Neural progenitor cell (in vitro differentiated cells): ENCODE results near the gene NFU1. TPM values are rescaled to one million over a fixed set of nuclear protein-coding genes. Genes with fewer than 3 reads are reported as not detected.

Source experiments
- DNase-seq: peaks from one replicate; pipeline ENCODE4 v3.0.0-alpha.2; 2016; ENCODE audit warnings: low spot score
- H2AFZ ChIP-seq: fragments of 200-600 bp; sonication (generic); replicated peaks from 2 replicates; pipeline ENCODE4 v1.6.1; 2016; ENCODE audit warnings: antibody characterized with exemption
- H3F3A ChIP-seq: fragments of 200-600 bp; sonication (generic); 2 replicates; pipeline ENCODE4 v1.6.1; 2016; ENCODE audit warnings: antibody characterized with exemption, low read depth
- H3K27ac ChIP-seq: fragments of 200-600 bp; sonication (generic); 2 replicates; pipeline ENCODE4 v1.5.1; 2016; ENCODE audit warnings: mild to moderate bottlenecking
- H3K27me3 ChIP-seq: fragments of 200-600 bp; sonication (generic); 2 replicates; pipeline ENCODE4 v1.6.1; 2016; ENCODE audit warnings: mild to moderate bottlenecking, moderate library complexity
- H3K36me3 ChIP-seq: fragments of 200-600 bp; sonication (generic); 2 replicates; pipeline ENCODE4 v1.5.1; 2016
- H3K4me1 ChIP-seq: fragments of 200-600 bp; sonication (generic); 2 replicates; pipeline ENCODE4 v1.6.1; 2016; ENCODE audit warnings: mixed run types
- H3K4me2 ChIP-seq: fragments of 200-600 bp; sonication (generic); 2 replicates; pipeline ENCODE4 v1.6.1; 2016
- H3K4me3 ChIP-seq: fragments of 200-600 bp; sonication (generic); 2 replicates; pipeline ENCODE4 v1.5.1; 2016
- H3K79me2 ChIP-seq: fragments of 200-600 bp; sonication (generic); 2 replicates; pipeline ENCODE4 v1.6.1; 2016; ENCODE audit warnings: low read depth
- H3K9ac ChIP-seq: fragments of 200-600 bp; sonication (generic); 2 replicates; pipeline ENCODE4 v1.6.1; 2016
- H3K9me3 ChIP-seq: fragments of 200-600 bp; sonication (generic); 2 replicates; pipeline ENCODE4 v1.5.1; 2016; ENCODE audit warnings: low read depth
- H4K20me1 ChIP-seq: fragments of 200-600 bp; sonication (generic); 2 replicates; pipeline ENCODE4 v1.6.1; 2016; ENCODE audit warnings: low read depth
- H3K27ac Mint-ChIP-seq: 3 replicates; pipeline ENCODE4 v1.8.0; 2021; ENCODE audit warnings: mixed read lengths
- H3K27me3 Mint-ChIP-seq: 2 replicates; pipeline ENCODE4 v1.8.0; 2022; ENCODE audit warnings: low read depth, mild to moderate bottlenecking, inconsistent platforms, moderate library complexity, mixed read lengths; ENCODE audit not compliant: insufficient read depth
- H3K36me3 Mint-ChIP-seq: 3 replicates; pipeline ENCODE4 v1.8.0; 2021; ENCODE audit warnings: mixed read lengths
- H3K4me1 Mint-ChIP-seq: 3 replicates; pipeline ENCODE4 v1.8.0; 2021; ENCODE audit warnings: mixed read lengths
- H3K4me3 Mint-ChIP-seq: 3 replicates; pipeline ENCODE4 v1.8.0; 2021; ENCODE audit warnings: mild to moderate bottlenecking, moderate library complexity, mixed read lengths
- H3K9me3 Mint-ChIP-seq: 3 replicates; pipeline ENCODE4 v1.8.0; 2020; ENCODE audit warnings: mixed read lengths
- EZH2 ChIP-seq: fragments of 200-600 bp; sonication (generic); IDR thresholded peaks from 2 replicates; pipeline ENCODE4 v1.6.1; 2017; ENCODE audit warnings: antibody characterized with exemption, mild to moderate bottlenecking, moderate library complexity
- EZH2phosphoT487 ChIP-seq: fragments of 200-600 bp; sonication (generic); IDR thresholded peaks from 2 replicates; pipeline ENCODE4 v1.6.1; 2017; ENCODE audit warnings: antibody characterized with exemption
- total RNA-seq: library from RNA; depleted of rRNA; stranded (reverse); fragments of >200 nt; gene quantifications from 2 replicates; pipeline ENCODE4 v1.2.3, GENCODE V29; 2015; ENCODE audit warnings: low replicate concordance
- TF ChIP-seq, protein P1 (sequence below): fragments of 200-600 bp; sonication (generic); IDR thresholded peaks from 2 replicates; pipeline ENCODE4 v1.5.1; 2017; ENCODE audit warnings: antibody characterized with exemption, mild to moderate bottlenecking

Gene NFU1
- total RNA-seq, 1 donor from 2014 or later, result 74.3 TPM

DNA sequence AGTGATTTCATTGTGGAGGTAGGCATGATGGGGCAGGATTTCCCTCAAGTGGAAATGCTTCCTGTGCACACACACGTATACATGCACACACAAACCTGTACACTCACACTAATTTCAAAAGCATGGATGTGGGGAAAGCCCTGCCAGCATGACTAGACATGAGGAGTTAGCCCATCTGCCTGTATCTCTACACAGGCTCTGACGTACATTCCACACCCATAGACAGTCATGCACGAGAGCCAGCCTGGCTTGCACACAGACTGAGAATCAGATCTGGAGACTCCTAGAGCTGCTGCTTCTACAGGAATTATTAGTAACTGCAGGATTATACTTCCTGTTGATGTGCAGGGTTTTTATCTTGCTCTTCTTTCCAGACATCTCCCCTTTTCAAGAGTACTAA, 27.3 kb upstream of the NFU1 start:
- Histone ChIP-seq H4K20me1 (no peaks in the 10 kb centered on the region), H3K9me3 (no peaks in the 10 kb centered on the region), H3K36me3 (no peaks in the 10 kb centered on the region), H3K27ac (no peak overlapping the region), H3K9ac (no peak overlapping the region), H3F3A (no peaks in the 10 kb centered on the region), H3K79me2 (no peaks in the 10 kb centered on the region), H3K27me3 (no peaks in the 10 kb centered on the region), H3K4me2 (no peak overlapping the region), H2AFZ (no peak overlapping the region), H3K4me3 (no peak overlapping the region), H3K4me1 (no peaks in the 10 kb centered on the region)
- no peak overlapping the region for H3K4me3 Mint-ChIP-seq
- no peaks in the 10 kb centered on the region for H3K27me3 Mint-ChIP-seq
- H3K36me3 Mint-ChIP-seq, result peaks cover 21% of the 10 kb centered on the region
- no peak for DNase-seq
- no peaks in the 10 kb centered on the region for H3K9me3 Mint-ChIP-seq
- no peak overlapping the region for H3K27ac Mint-ChIP-seq
- no peaks in the 10 kb centered on the region for H3K4me1 Mint-ChIP-seq
- no peak for TF ChIP-seq EZH2phosphoT487

GRCh38 chr2:69462780-69463179, 25.5 kb upstream of the NFU1 start:
- H3K36me3 Mint-ChIP-seq, result peaks cover 21% of the 10 kb centered on the region
- Histone ChIP-seq H3K36me3 (no peaks in the 10 kb centered on the region), H3K4me2 (no peak overlapping the region), H3F3A (no peaks in the 10 kb centered on the region), H3K27me3 (no peaks in the 10 kb centered on the region), H3K27ac (no peak overlapping the region), H3K4me3 (no peak overlapping the region), H2AFZ (no peak overlapping the region), H4K20me1 (no peaks in the 10 kb centered on the region), H3K9me3 (no peaks in the 10 kb centered on the region), H3K79me2 (no peaks in the 10 kb centered on the region), H3K9ac (no peak overlapping the region), H3K4me1 (no peaks in the 10 kb centered on the region)
- H3K9me3 Mint-ChIP-seq, result no peaks in the 10 kb centered on the region
- no peak overlapping the region for H3K4me3 Mint-ChIP-seq
- H3K4me1 Mint-ChIP-seq, result no peaks in the 10 kb centered on the region
- no peak overlapping the region for H3K27ac Mint-ChIP-seq
- H3K27me3 Mint-ChIP-seq, result no peaks in the 10 kb centered on the region
- no peak for DNase-seq
- no peak for TF ChIP-seq EZH2phosphoT487
- TF ChIP-seq, protein P1, sequence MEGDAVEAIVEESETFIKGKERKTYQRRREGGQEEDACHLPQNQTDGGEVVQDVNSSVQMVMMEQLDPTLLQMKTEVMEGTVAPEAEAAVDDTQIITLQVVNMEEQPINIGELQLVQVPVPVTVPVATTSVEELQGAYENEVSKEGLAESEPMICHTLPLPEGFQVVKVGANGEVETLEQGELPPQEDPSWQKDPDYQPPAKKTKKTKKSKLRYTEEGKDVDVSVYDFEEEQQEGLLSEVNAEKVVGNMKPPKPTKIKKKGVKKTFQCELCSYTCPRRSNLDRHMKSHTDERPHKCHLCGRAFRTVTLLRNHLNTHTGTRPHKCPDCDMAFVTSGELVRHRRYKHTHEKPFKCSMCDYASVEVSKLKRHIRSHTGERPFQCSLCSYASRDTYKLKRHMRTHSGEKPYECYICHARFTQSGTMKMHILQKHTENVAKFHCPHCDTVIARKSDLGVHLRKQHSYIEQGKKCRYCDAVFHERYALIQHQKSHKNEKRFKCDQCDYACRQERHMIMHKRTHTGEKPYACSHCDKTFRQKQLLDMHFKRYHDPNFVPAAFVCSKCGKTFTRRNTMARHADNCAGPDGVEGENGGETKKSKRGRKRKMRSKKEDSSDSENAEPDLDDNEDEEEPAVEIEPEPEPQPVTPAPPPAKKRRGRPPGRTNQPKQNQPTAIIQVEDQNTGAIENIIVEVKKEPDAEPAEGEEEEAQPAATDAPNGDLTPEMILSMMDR, result no peak
- no peak for TF ChIP-seq EZH2

DNA sequence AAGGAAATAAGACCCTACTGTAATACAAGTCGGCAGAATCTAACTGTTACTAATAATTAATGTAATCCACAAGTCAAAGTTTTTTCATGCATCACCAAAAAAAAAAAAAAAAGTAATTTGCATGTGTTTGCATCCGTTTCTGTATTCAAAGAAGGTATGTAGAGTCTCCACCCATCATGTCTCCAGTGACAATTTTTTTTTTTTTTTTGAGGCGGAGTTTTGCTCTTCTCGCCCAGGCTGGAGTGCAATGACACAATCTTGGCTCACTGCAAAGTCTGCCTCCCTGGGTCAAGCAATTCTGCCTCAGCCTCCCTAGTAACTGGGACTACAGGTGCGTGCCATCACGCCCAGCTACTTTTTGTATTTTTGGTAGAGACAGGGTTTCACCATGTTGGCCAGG, 24.2 kb upstream of the NFU1 start:
- Mint-ChIP-seq H3K36me3 (peaks cover 17% of the 10 kb centered on the region), H3K4me1 (no peaks in the 10 kb centered on the region), H3K27ac (no peak overlapping the region), H3K27me3 (no peaks in the 10 kb centered on the region), H3K4me3 (no peak overlapping the region), H3K9me3 (no peaks in the 10 kb centered on the region)
- TF ChIP-seq EZH2 (no peak), EZH2phosphoT487 (no peak)
- TF ChIP-seq, protein P1, result no peak
- H3F3A ChIP-seq, result no peaks in the 10 kb centered on the region
- H3K4me2 ChIP-seq, result no peak overlapping the region
- no peaks in the 10 kb centered on the region for H3K27me3 ChIP-seq
- no peaks in the 10 kb centered on the region for H3K79me2 ChIP-seq
- H3K4me1 ChIP-seq, result no peaks in the 10 kb centered on the region
- H3K9ac ChIP-seq, result no peak overlapping the region
- no peaks in the 10 kb centered on the region for H3K36me3 ChIP-seq
- no peak overlapping the region for H3K4me3 ChIP-seq
- no peaks in the 10 kb centered on the region for H4K20me1 ChIP-seq
- H3K27ac ChIP-seq, result no peak overlapping the region
- no peak overlapping the region for H2AFZ ChIP-seq
- DNase-seq, result no peak
- H3K9me3 ChIP-seq, result no peaks in the 10 kb centered on the region

- Histone ChIP-seq H3K9me3 (no peaks in the 10 kb centered on the region), H3K27ac (no peak overlapping the region), H3K27me3 (no peaks in the 10 kb centered on the region), H3K79me2 (no peaks in the 10 kb centered on the region), H3K4me2 (no peak overlapping the region), H3K4me1 (no peaks in the 10 kb centered on the region), H3K9ac (no peak overlapping the region), H2AFZ (no peak overlapping the region), H3F3A (no peaks in the 10 kb centered on the region), H4K20me1 (no peaks in the 10 kb centered on the region), H3K4me3 (no peak overlapping the region), H3K36me3 (no peaks in the 10 kb centered on the region)
- Mint-ChIP-seq H3K27ac (no peak overlapping the region), H3K4me3 (no peak overlapping the region), H3K9me3 (no peaks in the 10 kb centered on the region), H3K36me3 (peaks cover 9% of the 10 kb centered on the region), H3K4me1 (no peaks in the 10 kb centered on the region), H3K27me3 (no peaks in the 10 kb centered on the region)
- TF ChIP-seq EZH2phosphoT487, result no peak
- DNase-seq, result no peak
These were observed 22.7 kb upstream of the NFU1 start for GRCh38 chr2:69459936-69460335.
